ENCODE results near the gene ANKRD23.

DNA sequence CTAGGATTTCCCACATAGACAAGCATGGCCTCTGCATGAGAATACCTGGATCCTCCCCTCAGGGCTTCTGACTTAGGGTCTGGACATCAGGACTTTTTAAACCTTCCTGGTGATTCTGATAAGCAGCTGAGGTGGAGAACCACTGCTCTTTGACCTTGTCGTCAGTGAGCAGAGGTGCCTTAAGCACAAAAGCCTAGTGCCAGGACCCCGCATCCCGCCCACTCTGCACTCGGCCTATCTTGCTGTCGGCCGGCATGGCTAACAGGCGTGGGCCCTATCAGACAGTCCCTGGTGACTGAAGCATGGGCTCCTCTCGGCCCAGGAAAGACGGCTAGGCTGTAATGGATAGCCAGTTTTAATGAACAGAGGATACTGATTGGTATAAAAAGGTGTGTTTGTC is 6.2 kb downstream of the ANKRD23 start:
- TF ChIP-seq TCF12 (IDR thresholded peaks at IDR 0.05; ENCODE audit: low read depth, low read length), result no peak
- no peak for TF ChIP-seq POLR2A (IDR thresholded peaks at IDR 0.05; ENCODE audit: control extremely low read depth in 1 of 2, low read depth in 2 of 2, low read length in 2 of 2)
- no peak for TF ChIP-seq CTCF (IDR thresholded peaks at IDR 0.05; ENCODE audit: control extremely low read depth in 1 of 3, insufficient read depth in 1 of 3, low read depth in 1 of 3, low read length in 3 of 3)
- no peak for TF ChIP-seq GABPA (IDR thresholded peaks at IDR 0.05; ENCODE audit: borderline replicate concordance, insufficient read depth, low read length)
- TF ChIP-seq, protein P1, sequence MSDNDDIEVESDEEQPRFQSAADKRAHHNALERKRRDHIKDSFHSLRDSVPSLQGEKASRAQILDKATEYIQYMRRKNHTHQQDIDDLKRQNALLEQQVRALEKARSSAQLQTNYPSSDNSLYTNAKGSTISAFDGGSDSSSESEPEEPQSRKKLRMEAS (IDR thresholded peaks at IDR 0.05), result no peak
- no peak for TF ChIP-seq SP1 (IDR thresholded peaks at IDR 0.05; ENCODE audit: low read depth, low read length)
- no peak for TF ChIP-seq JUND (IDR thresholded peaks at IDR 0.05; ENCODE audit: low read length)
- TF ChIP-seq TAF1 (IDR thresholded peaks at IDR 0.05; ENCODE audit: low read depth, low read length), result no peak
- TF ChIP-seq TBP (IDR thresholded peaks at IDR 0.05; ENCODE audit: low read depth, low read length), result no peak

All from H1 (cell line).